Stimulated activated memory B cell treated with anti-CD40 and anti-IgM and Interleukin-4, amounts not matched to agents 10 μg/mL and 1 μg/mL and 100 μg/mL, for 72 hours (primary cell): Measurements from ENCODE around the gene TMPRSS15.

Source experiments
- ATAC-seq: fragments of 150-1000 bp; cut with Tn5 transposase; 2 replicates; pipeline ENCODE4 v1.10.0; 2021
- H3K27ac Mint-ChIP-seq: one replicate; pipeline ENCODE4 v1.8.0; 2022; ENCODE audit warnings: mild to moderate bottlenecking, mixed read lengths
- H3K27me3 Mint-ChIP-seq: one replicate; pipeline ENCODE4 v1.8.0; 2022; ENCODE audit warnings: mixed read lengths
- H3K36me3 Mint-ChIP-seq: one replicate; pipeline ENCODE4 v1.8.0; 2022; ENCODE audit warnings: mixed read lengths
- H3K4me1 Mint-ChIP-seq: one replicate; pipeline ENCODE4 v1.8.0; 2022; ENCODE audit warnings: mixed read lengths
- H3K4me3 Mint-ChIP-seq: one replicate; pipeline ENCODE4 v1.8.0; 2022; ENCODE audit warnings: mild to moderate bottlenecking, moderate library complexity, mixed read lengths
- H3K9me3 Mint-ChIP-seq: one replicate; pipeline ENCODE4 v1.8.0; 2022; ENCODE audit warnings: mixed read lengths

TMPRSS15 gene

DNA sequence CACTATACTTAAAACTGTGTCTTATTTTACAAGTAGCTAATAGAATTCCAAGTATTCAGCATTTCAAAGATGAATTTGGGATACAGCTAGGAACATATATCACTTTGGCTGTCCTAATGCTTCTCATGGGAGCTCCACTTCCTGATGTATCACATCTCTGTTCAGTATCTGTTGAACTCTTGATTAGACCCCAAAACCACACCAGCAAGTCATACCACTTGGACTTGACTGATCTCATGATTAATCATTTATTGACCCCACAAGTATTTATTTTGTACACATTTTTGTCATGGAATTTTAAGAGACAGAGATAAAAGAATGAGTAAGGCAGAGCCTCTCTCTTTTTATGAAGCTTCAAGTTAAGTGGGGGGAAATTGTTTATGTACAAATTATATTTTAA is 30.0 kb downstream of the TMPRSS15 start:
- Mint-ChIP-seq H3K27ac (no peak overlapping the region), H3K36me3 (no peaks in the 10 kb centered on the region), H3K4me1 (no peaks in the 10 kb centered on the region), H3K4me3 (no peak overlapping the region), H3K27me3 (no peaks in the 10 kb centered on the region), H3K9me3 (no peaks in the 10 kb centered on the region)
- no peak for ATAC-seq

GRCh38 chr21:18370301-18370700 is 33.3 kb downstream of the TMPRSS15 start:
- no peak overlapping the region for H3K27ac Mint-ChIP-seq
- H3K9me3 Mint-ChIP-seq, result no peaks in the 10 kb centered on the region
- ATAC-seq, result no peak

DNA sequence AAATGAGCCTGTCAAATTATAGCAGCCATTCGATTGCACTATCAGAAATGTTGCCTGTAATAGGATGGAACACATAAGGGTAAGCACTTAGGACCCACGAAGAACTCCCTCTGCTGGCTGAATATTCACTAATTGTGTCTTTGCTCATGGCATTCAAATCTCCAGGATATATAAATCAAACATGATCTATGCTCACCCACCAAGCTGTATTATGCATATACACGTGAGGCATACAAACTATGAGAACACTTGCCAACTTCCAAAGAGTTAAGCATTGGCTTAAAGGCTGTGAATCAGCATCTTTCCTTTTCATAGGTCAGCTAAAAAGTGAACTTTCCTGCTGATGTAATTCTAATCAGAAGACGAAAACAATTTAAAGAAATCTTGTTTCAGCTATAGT is 34.5 kb downstream of the TMPRSS15 start:
- Mint-ChIP-seq H3K4me1 (no peaks in the 10 kb centered on the region), H3K27ac (no peak overlapping the region), H3K9me3 (no peaks in the 10 kb centered on the region), H3K36me3 (no peaks in the 10 kb centered on the region), H3K4me3 (no peak overlapping the region), H3K27me3 (no peaks in the 10 kb centered on the region)
- ATAC-seq, result no peak

More at GRCh38 chr21:18370301-18370700, 33.3 kb downstream of the TMPRSS15 start:
- no peaks in the 10 kb centered on the region for H3K4me1 Mint-ChIP-seq
- H3K4me3 Mint-ChIP-seq, result no peak overlapping the region
- H3K27me3 Mint-ChIP-seq, result no peaks in the 10 kb centered on the region
- H3K36me3 Mint-ChIP-seq, result no peaks in the 10 kb centered on the region

DNA sequence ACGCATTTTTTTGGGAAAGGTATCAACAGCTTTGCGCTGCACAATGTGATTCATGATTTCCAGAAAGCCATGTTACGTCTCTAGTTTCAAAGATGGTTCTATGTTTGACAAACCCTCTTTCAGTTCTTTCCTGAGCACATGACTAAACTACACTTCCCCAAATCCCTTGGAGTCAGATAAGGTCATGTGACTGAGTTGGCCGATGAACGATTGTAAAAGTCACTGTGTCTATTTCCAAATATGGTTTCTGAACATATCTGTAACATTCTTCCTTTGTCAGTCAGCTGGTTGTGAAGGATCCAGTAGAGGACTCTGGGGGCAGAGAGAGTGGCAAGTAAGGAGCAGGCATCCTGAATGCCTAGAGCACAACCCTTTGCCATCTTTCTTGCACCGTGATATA is 35.4 kb downstream of the TMPRSS15 start:
- H3K36me3 Mint-ChIP-seq, result no peaks in the 10 kb centered on the region
- no peaks in the 10 kb centered on the region for H3K27me3 Mint-ChIP-seq
- ATAC-seq, result no peak

GRCh38 chr21:18356801-18357200 is 46.8 kb downstream of the TMPRSS15 start:
- ATAC-seq, result no peak
- Mint-ChIP-seq H3K27ac (no peak overlapping the region), H3K4me1 (no peaks in the 10 kb centered on the region), H3K4me3 (no peak overlapping the region), H3K9me3 (no peaks in the 10 kb centered on the region), H3K36me3 (no peaks in the 10 kb centered on the region), H3K27me3 (no peaks in the 10 kb centered on the region)

More for the DNA sequence above, 35.4 kb downstream of the TMPRSS15 start:
- H3K27ac Mint-ChIP-seq, result no peak overlapping the region
- no peaks in the 10 kb centered on the region for H3K9me3 Mint-ChIP-seq
- no peak overlapping the region for H3K4me3 Mint-ChIP-seq
- no peaks in the 10 kb centered on the region for H3K4me1 Mint-ChIP-seq

- H3K27ac Mint-ChIP-seq, result no peak overlapping the region
- no peaks in the 10 kb centered on the region for H3K36me3 Mint-ChIP-seq
- H3K9me3 Mint-ChIP-seq, result peaks cover 2% of the 10 kb centered on the region
- no peak for ATAC-seq
- peaks cover 4% of the 10 kb centered on the region for H3K4me1 Mint-ChIP-seq
- H3K27me3 Mint-ChIP-seq, result no peaks in the 10 kb centered on the region
- H3K4me3 Mint-ChIP-seq, result no peak overlapping the region
Measured at GRCh38 chr21:18354947-18355346, 48.6 kb downstream of the TMPRSS15 start.

DNA sequence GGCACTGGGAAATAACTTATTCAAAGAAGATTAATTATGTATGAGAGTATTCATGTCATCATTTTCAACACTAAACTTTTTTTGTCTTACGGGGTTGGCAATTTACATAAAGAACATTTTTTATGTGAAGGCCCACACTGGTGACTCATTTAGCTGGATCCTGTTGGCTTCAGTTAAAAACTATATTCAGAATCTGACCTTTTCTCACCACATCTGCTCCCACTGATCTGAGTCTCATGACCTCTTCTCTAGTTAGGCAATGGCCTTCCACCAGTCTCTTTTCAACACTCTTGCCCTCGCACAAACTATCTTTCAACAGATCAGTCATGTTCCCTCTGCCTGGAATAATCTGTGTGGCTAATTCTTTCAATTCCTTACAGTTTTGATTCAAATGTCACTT is 53.4 kb downstream of the TMPRSS15 start:
- peak; percentile 43 for ATAC-seq
- Mint-ChIP-seq H3K4me1 (peaks cover 4% of the 10 kb centered on the region), H3K9me3 (peaks cover 2% of the 10 kb centered on the region), H3K36me3 (no peaks in the 10 kb centered on the region), H3K27me3 (no peaks in the 10 kb centered on the region), H3K4me3 (no peak overlapping the region), H3K27ac (no peak overlapping the region)

- no peak for ATAC-seq
- no peaks in the 10 kb centered on the region for H3K36me3 Mint-ChIP-seq
- H3K27ac Mint-ChIP-seq, result no peak overlapping the region
- H3K27me3 Mint-ChIP-seq, result no peaks in the 10 kb centered on the region
- H3K4me1 Mint-ChIP-seq, result peaks cover 4% of the 10 kb centered on the region
- no peak overlapping the region for H3K4me3 Mint-ChIP-seq
- peaks cover 2% of the 10 kb centered on the region for H3K9me3 Mint-ChIP-seq
Measured at GRCh38 chr21:18349468-18349867, 54.1 kb downstream of the TMPRSS15 start.

GRCh38 chr21:18340387-18340942 is 63.1 kb downstream of the TMPRSS15 start:
- Mint-ChIP-seq H3K27ac (no peak overlapping the region), H3K27me3 (no peaks in the 10 kb centered on the region)
- no peak for ATAC-seq

DNA sequence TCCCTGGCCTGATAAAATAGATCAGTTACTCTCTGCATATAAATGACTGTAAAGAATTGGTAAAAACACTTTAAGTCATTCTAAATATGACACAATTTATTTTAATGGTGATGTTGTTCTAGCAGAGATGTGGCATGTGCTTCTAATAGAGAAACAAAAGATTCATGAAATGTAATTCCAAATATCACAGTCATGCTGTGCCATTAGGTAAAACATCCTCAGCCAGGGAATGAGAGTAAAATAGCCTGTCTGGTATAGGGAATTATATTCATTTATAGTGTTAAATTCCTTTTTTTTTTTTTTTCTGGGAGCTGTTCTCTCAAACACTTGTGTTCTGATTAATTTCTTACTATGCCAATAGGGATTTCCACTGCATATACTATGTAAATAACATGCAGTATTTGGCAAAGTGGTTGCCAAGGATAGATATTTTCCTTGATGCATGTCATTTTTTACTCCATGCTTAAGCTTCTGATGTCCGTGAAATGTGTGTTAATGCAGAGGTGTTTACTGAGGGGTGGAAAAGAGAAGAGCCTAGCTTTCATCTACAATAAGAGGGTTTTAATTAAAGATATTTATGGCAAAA is 67.8 kb downstream of the TMPRSS15 start:
- no peak overlapping the region for H3K27ac Mint-ChIP-seq

More at GRCh38 chr21:18340387-18340942, 63.1 kb downstream of the TMPRSS15 start:
- no peak overlapping the region for H3K4me3 Mint-ChIP-seq
- no peaks in the 10 kb centered on the region for H3K36me3 Mint-ChIP-seq
- H3K4me1 Mint-ChIP-seq, result no peaks in the 10 kb centered on the region
- no peaks in the 10 kb centered on the region for H3K9me3 Mint-ChIP-seq

DNA sequence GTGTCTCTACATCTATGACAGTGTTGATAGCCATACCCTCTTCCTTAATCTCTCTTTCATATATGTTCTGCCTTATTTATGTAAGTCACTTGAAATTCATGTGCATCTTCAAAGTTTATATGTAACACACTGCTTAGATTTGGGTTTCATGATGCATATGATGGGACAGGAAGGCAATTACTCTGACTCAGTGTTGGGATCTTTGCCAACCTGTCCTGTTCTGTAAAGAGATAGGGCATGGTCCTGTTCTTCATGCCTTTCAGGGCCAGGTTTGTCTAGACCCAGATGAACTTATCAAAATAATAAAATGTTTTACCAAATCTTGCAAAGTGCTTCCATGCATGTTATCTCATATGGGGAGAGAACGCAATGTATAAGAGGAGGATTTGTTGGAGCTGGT is 69.5 kb downstream of the TMPRSS15 start:
- Mint-ChIP-seq H3K4me3 (no peak overlapping the region), H3K27me3 (no peaks in the 10 kb centered on the region), H3K27ac (no peak overlapping the region), H3K36me3 (no peaks in the 10 kb centered on the region), H3K9me3 (peaks cover 3% of the 10 kb centered on the region), H3K4me1 (no peaks in the 10 kb centered on the region)
- ATAC-seq, result no peak

More for the DNA sequence above, 67.8 kb downstream of the TMPRSS15 start:
- Mint-ChIP-seq H3K9me3 (no peaks in the 10 kb centered on the region), H3K4me1 (no peaks in the 10 kb centered on the region), H3K27me3 (no peaks in the 10 kb centered on the region), H3K4me3 (no peak overlapping the region), H3K36me3 (no peaks in the 10 kb centered on the region)
- no peak for ATAC-seq

DNA sequence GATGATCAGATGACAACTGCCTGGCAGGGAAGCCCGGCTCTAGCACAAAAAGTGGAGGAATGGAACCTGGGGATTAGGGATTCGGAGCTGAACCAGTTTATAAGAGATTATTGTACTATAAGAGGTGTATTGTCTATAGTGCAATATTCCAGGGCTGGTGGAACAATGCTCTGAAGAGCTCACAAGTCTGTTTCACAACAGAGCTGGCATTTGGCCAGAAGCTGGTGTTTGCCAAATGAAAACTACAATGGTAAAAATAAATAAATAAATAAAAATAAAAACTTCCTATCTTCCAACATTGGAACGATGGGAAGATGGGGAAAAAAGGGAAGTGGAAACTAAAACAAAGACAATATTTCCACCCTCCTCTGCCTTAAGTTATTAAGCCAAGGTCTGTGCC is 85.4 kb downstream of the TMPRSS15 start:
- Mint-ChIP-seq H3K36me3 (no peaks in the 10 kb centered on the region), H3K27me3 (no peaks in the 10 kb centered on the region), H3K27ac (no peak overlapping the region), H3K4me1 (no peaks in the 10 kb centered on the region), H3K9me3 (peaks cover 4% of the 10 kb centered on the region), H3K4me3 (no peak overlapping the region)
- no peak for ATAC-seq

GRCh38 chr21:18298228-18298627 is 105.4 kb downstream of the TMPRSS15 start:
- H3K9me3 Mint-ChIP-seq, result no peaks in the 10 kb centered on the region
- no peak overlapping the region for H3K27ac Mint-ChIP-seq
- no peak overlapping the region for H3K4me3 Mint-ChIP-seq
- no peaks in the 10 kb centered on the region for H3K27me3 Mint-ChIP-seq
- H3K36me3 Mint-ChIP-seq, result no peaks in the 10 kb centered on the region
- no peaks in the 10 kb centered on the region for H3K4me1 Mint-ChIP-seq
- no peak for ATAC-seq

DNA sequence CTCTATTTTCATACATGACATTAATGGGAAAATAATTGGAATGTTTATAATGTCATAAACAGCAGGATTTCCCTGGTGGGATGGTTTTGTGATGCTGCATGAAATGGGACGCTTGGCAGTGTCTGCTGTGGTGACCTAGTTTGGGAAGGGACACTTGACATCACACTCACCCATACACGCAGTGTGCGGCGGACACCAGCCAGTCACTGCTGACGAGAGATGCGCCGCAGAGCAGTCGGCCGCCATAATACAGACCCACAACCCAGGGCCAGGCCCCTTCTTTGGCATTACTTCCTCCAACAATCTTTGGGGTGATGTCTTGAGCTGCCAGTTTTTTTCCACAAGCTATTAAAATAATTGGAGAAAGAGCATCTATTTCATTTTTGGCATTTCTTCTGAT is 109.5 kb downstream of the TMPRSS15 start:
- Mint-ChIP-seq H3K9me3 (no peaks in the 10 kb centered on the region), H3K36me3 (no peaks in the 10 kb centered on the region), H3K4me3 (no peak overlapping the region), H3K27ac (no peak overlapping the region), H3K27me3 (no peaks in the 10 kb centered on the region), H3K4me1 (no peaks in the 10 kb centered on the region)
- no peak for ATAC-seq

GRCh38 chr21:18289876-18290275 is 113.7 kb downstream of the TMPRSS15 start:
- Mint-ChIP-seq H3K27me3 (no peaks in the 10 kb centered on the region), H3K27ac (no peak overlapping the region), H3K9me3 (no peaks in the 10 kb centered on the region), H3K4me1 (no peaks in the 10 kb centered on the region), H3K36me3 (no peaks in the 10 kb centered on the region), H3K4me3 (no peak overlapping the region)
- no peak for ATAC-seq

GRCh38 chr21:18285379-18285778 is 118.2 kb downstream of the TMPRSS15 start:
- Mint-ChIP-seq H3K9me3 (no peaks in the 10 kb centered on the region), H3K36me3 (no peaks in the 10 kb centered on the region), H3K27me3 (no peaks in the 10 kb centered on the region), H3K4me1 (no peaks in the 10 kb centered on the region), H3K27ac (no peak overlapping the region), H3K4me3 (no peak overlapping the region)
- ATAC-seq, result no peak
